ENCODE measurements around the gene EIF5A2.
"Not testable (repeated sequence)": the region's sequence is repeated elsewhere in the genome, so short reads cannot be mapped to it uniquely, and the experiment has no call there.

EIF5A2 gene

GRCh38 chr3:170893895-170894294, 14.5 kb downstream of the EIF5A2 start:
- H3K4me1 ChIP-seq (ENCODE audit: control insufficient read depth, insufficient read depth, low read length) = no peaks in the 10 kb centered on the region
- H3K9me3 ChIP-seq (ENCODE audit: control insufficient read depth, low read length) = no peaks in the 10 kb centered on the region
- no peaks in the 10 kb centered on the region for H3K27me3 ChIP-seq (ENCODE audit: control insufficient read depth, insufficient read depth, low read length)
- no peaks in the 10 kb centered on the region for H3K36me3 ChIP-seq (ENCODE audit: control insufficient read depth, insufficient read depth, low read length)
- H3K9ac ChIP-seq (ENCODE audit: low read length) = no peak overlapping the region
- no peak overlapping the region for H3K4me3 ChIP-seq (ENCODE audit: low read length)

- H3K27me3 ChIP-seq (ENCODE audit: control insufficient read depth, insufficient read depth, low read length) = no peaks in the 10 kb centered on the region
- no peaks in the 10 kb centered on the region for H3K9me3 ChIP-seq (ENCODE audit: control insufficient read depth, low read length)
- H3K36me3 ChIP-seq (ENCODE audit: control insufficient read depth, insufficient read depth, low read length) = no peaks in the 10 kb centered on the region
- no peaks in the 10 kb centered on the region for H3K4me1 ChIP-seq (ENCODE audit: control insufficient read depth, insufficient read depth, low read length)
- H3K9ac ChIP-seq (ENCODE audit: low read length) = no peak overlapping the region
- no peak overlapping the region for H3K4me3 ChIP-seq (ENCODE audit: low read length)
Measured at GRCh38 chr3:170889630-170890029, 18.8 kb downstream of the EIF5A2 start.

GRCh38 chr3:170889132-170889531, 19.3 kb downstream of the EIF5A2 start:
- no peak overlapping the region for H3K9ac ChIP-seq (ENCODE audit: low read length)
- no peaks in the 10 kb centered on the region for H3K36me3 ChIP-seq (ENCODE audit: control insufficient read depth, insufficient read depth, low read length)

GRCh38 chr3:170884109-170884930, 24.1 kb downstream of the EIF5A2 start:
- not testable (repeated sequence) for H3K4me1 ChIP-seq (ENCODE audit: control insufficient read depth, insufficient read depth, low read length); H3K27me3 ChIP-seq (ENCODE audit: control insufficient read depth, insufficient read depth, low read length); H3K9ac ChIP-seq (ENCODE audit: low read length); H3K4me3 ChIP-seq (ENCODE audit: low read length); H3K9me3 ChIP-seq (ENCODE audit: control insufficient read depth, low read length); H3K36me3 ChIP-seq (ENCODE audit: control insufficient read depth, insufficient read depth, low read length)

More at GRCh38 chr3:170889132-170889531, 19.3 kb downstream of the EIF5A2 start:
- Histone ChIP-seq H3K4me1 (ENCODE audit: control insufficient read depth, insufficient read depth, low read length) (no peaks in the 10 kb centered on the region), H3K27me3 (ENCODE audit: control insufficient read depth, insufficient read depth, low read length) (no peaks in the 10 kb centered on the region), H3K9me3 (ENCODE audit: control insufficient read depth, low read length) (no peaks in the 10 kb centered on the region), H3K4me3 (ENCODE audit: low read length) (no peak overlapping the region)

- H3K4me3 ChIP-seq (ENCODE audit: low read length); H3K9me3 ChIP-seq (ENCODE audit: control insufficient read depth, low read length); H3K36me3 ChIP-seq (ENCODE audit: control insufficient read depth, insufficient read depth, low read length); H3K27me3 ChIP-seq (ENCODE audit: control insufficient read depth, insufficient read depth, low read length); H3K4me1 ChIP-seq (ENCODE audit: control insufficient read depth, insufficient read depth, low read length); H3K9ac ChIP-seq (ENCODE audit: low read length): not testable (repeated sequence)
Measured at GRCh38 chr3:170878688-170879087, 29.7 kb downstream of the EIF5A2 start.

- H3K9ac ChIP-seq (ENCODE audit: low read length); H3K27me3 ChIP-seq (ENCODE audit: control insufficient read depth, insufficient read depth, low read length); H3K4me1 ChIP-seq (ENCODE audit: control insufficient read depth, insufficient read depth, low read length); H3K9me3 ChIP-seq (ENCODE audit: control insufficient read depth, low read length); H3K36me3 ChIP-seq (ENCODE audit: control insufficient read depth, insufficient read depth, low read length); H3K4me3 ChIP-seq (ENCODE audit: low read length): not testable (repeated sequence)
Measured at GRCh38 chr3:170877311-170877710, 31.1 kb downstream of the EIF5A2 start.

- Histone ChIP-seq H3K4me3 (ENCODE audit: low read length) (no peak overlapping the region), H3K9ac (ENCODE audit: low read length) (no peak overlapping the region), H3K9me3 (ENCODE audit: control insufficient read depth, low read length) (no peaks in the 10 kb centered on the region), H3K27me3 (ENCODE audit: control insufficient read depth, insufficient read depth, low read length) (no peaks in the 10 kb centered on the region), H3K4me1 (ENCODE audit: control insufficient read depth, insufficient read depth, low read length) (no peaks in the 10 kb centered on the region), H3K36me3 (ENCODE audit: control insufficient read depth, insufficient read depth, low read length) (no peaks in the 10 kb centered on the region)
Measured at GRCh38 chr3:170876537-170876936, 31.9 kb downstream of the EIF5A2 start.

- peak within 1 kb of the TSS; percentile 93 for H3K4me3 ChIP-seq (ENCODE audit: low read length)
- no peaks in the 10 kb centered on the region for H3K9me3 ChIP-seq (ENCODE audit: control insufficient read depth, low read length)
- H3K27me3 ChIP-seq (ENCODE audit: control insufficient read depth, insufficient read depth, low read length) = no peaks in the 10 kb centered on the region
- H3K9ac ChIP-seq (ENCODE audit: low read length) = peak within 1 kb of the TSS; percentile 95
- no peaks in the 10 kb centered on the region for H3K36me3 ChIP-seq (ENCODE audit: control insufficient read depth, insufficient read depth, low read length)
- peaks cover 5% of the 10 kb centered on the region for H3K4me1 ChIP-seq (ENCODE audit: control insufficient read depth, insufficient read depth, low read length)
Measured at GRCh38 chr3:170869645-170870593, 38.5 kb downstream of the EIF5A2 start, which contains the start of gene RPL22L1. Gene RPL22L1, minus strand, starts transcription at chr3:170870195. Its CDS starts 28 bp downstream, at chr3:170870167.

- Histone ChIP-seq H3K9ac (ENCODE audit: low read length) (peak overlapping the region; percentile 95), H3K4me3 (ENCODE audit: low read length) (peak overlapping the region; percentile 93)
Measured at GRCh38 chr3:170869239-170869590, 39.2 kb downstream of the EIF5A2 start.

GRCh38 chr3:170868577-170869238, 39.7 kb downstream of the EIF5A2 start:
- Histone ChIP-seq H3K36me3 (ENCODE audit: control insufficient read depth, insufficient read depth, low read length) (no peaks in the 10 kb centered on the region), H3K4me3 (ENCODE audit: low read length) (peak overlapping the region; percentile 93), H3K4me1 (ENCODE audit: control insufficient read depth, insufficient read depth, low read length) (peaks cover 5% of the 10 kb centered on the region), H3K9ac (ENCODE audit: low read length) (peak overlapping the region; percentile 95), H3K9me3 (ENCODE audit: control insufficient read depth, low read length) (no peaks in the 10 kb centered on the region), H3K27me3 (ENCODE audit: control insufficient read depth, insufficient read depth, low read length) (no peaks in the 10 kb centered on the region)

More at GRCh38 chr3:170869239-170869590, 39.2 kb downstream of the EIF5A2 start:
- Histone ChIP-seq H3K4me1 (ENCODE audit: control insufficient read depth, insufficient read depth, low read length) (peaks cover 5% of the 10 kb centered on the region), H3K27me3 (ENCODE audit: control insufficient read depth, insufficient read depth, low read length) (no peaks in the 10 kb centered on the region), H3K36me3 (ENCODE audit: control insufficient read depth, insufficient read depth, low read length) (no peaks in the 10 kb centered on the region), H3K9me3 (ENCODE audit: control insufficient read depth, low read length) (no peaks in the 10 kb centered on the region)

- Histone ChIP-seq H3K27me3 (ENCODE audit: control insufficient read depth, insufficient read depth, low read length) (no peaks in the 10 kb centered on the region), H3K9me3 (ENCODE audit: control insufficient read depth, low read length) (no peaks in the 10 kb centered on the region), H3K9ac (ENCODE audit: low read length) (no peak overlapping the region), H3K4me1 (ENCODE audit: control insufficient read depth, insufficient read depth, low read length) (peaks cover 5% of the 10 kb centered on the region), H3K4me3 (ENCODE audit: low read length) (no peak overlapping the region), H3K36me3 (ENCODE audit: control insufficient read depth, insufficient read depth, low read length) (no peaks in the 10 kb centered on the region)
Measured at GRCh38 chr3:170867143-170867937, 41.1 kb downstream of the EIF5A2 start.
